KOPT-K1 (cell line): Measurements from ENCODE around the gene TTC24.

Source experiments
- H3K27ac ChIP-seq: fragments of 200-600 bp; sonication (generic); 2 replicates; pipeline ENCODE4 v1.5.1; 2016; ENCODE audit warnings: antibody characterized with exemption, mild to moderate bottlenecking, low read depth, low read length; ENCODE audit not compliant: poor library complexity, severe bottlenecking
- H3K36me3 ChIP-seq: fragments of 200-600 bp; sonication (generic); 2 replicates; pipeline ENCODE4 v1.5.1; 2017; ENCODE audit warnings: antibody characterized with exemption, mild to moderate bottlenecking, low read length, moderate library complexity; ENCODE audit not compliant: insufficient read depth
- H3K9me3 ChIP-seq: fragments of 200-600 bp; sonication (generic); 2 replicates; pipeline ENCODE4 v1.5.1; 2017; ENCODE audit warnings: antibody characterized with exemption, low read length, mild to moderate bottlenecking; ENCODE audit not compliant: insufficient read depth, poor library complexity, severe bottlenecking

TTC24 gene

GRCh38 chr1:156579472-156579871, at the start of gene TTC24:
TSS of gene TTC24 (plus strand) at chr1:156579723. CDS start at chr1:156581365, 1,642 bp downstream.
- no peak within 1 kb of the TSS for H3K27ac ChIP-seq
- H3K9me3 ChIP-seq, result no peaks in the 10 kb centered on the region
- H3K36me3 ChIP-seq, result peaks cover 2% of the 10 kb centered on the region; the same call in 1 of the 2 replicates

GRCh38 chr1:156530006-156530405, 49.5 kb upstream of the TTC24 start:
- Histone ChIP-seq H3K36me3 (peaks cover 67% of the 10 kb centered on the region; the same call in 1 of the 2 replicates), H3K9me3 (no peaks in the 10 kb centered on the region), H3K27ac (no peak overlapping the region)

- peaks cover 76% of the 10 kb centered on the region; the same call in 1 of the 2 replicates for H3K36me3 ChIP-seq
- H3K27ac ChIP-seq, result no peak overlapping the region
- no peaks in the 10 kb centered on the region for H3K9me3 ChIP-seq
These were observed 47.1 kb upstream of the TTC24 start for GRCh38 chr1:156532374-156532773.

- Histone ChIP-seq H3K27ac (no peak overlapping the region), H3K36me3 (peaks cover 75% of the 10 kb centered on the region; the same call in 1 of the 2 replicates), H3K9me3 (no peaks in the 10 kb centered on the region)
These were observed 45.8 kb upstream of the TTC24 start for GRCh38 chr1:156533568-156534220.

- Histone ChIP-seq H3K9me3 (no peaks in the 10 kb centered on the region), H3K36me3 (peaks cover 77% of the 10 kb centered on the region), H3K27ac (no peak overlapping the region)
These were observed 45.0 kb upstream of the TTC24 start for GRCh38 chr1:156534424-156535060.

- H3K27ac ChIP-seq, result no peak overlapping the region
- H3K9me3 ChIP-seq, result no peaks in the 10 kb centered on the region
- H3K36me3 ChIP-seq, result peaks cover 81% of the 10 kb centered on the region
These were observed 42.5 kb upstream of the TTC24 start for GRCh38 chr1:156537027-156537426.

- Histone ChIP-seq H3K27ac (no peak overlapping the region), H3K9me3 (no peaks in the 10 kb centered on the region), H3K36me3 (peaks cover 71% of the 10 kb centered on the region)
These were observed 40.6 kb upstream of the TTC24 start for GRCh38 chr1:156538711-156539440.

- Histone ChIP-seq H3K36me3 (peaks cover 61% of the 10 kb centered on the region), H3K9me3 (no peaks in the 10 kb centered on the region), H3K27ac (no peak overlapping the region)
These were observed 39.6 kb upstream of the TTC24 start for GRCh38 chr1:156539818-156540355.

GRCh38 chr1:156540955-156541354, 38.6 kb upstream of the TTC24 start:
- H3K9me3 ChIP-seq, result no peaks in the 10 kb centered on the region
- no peak overlapping the region for H3K27ac ChIP-seq
- H3K36me3 ChIP-seq, result peaks cover 56% of the 10 kb centered on the region

- Histone ChIP-seq H3K27ac (no peak overlapping the region), H3K36me3 (peaks cover 57% of the 10 kb centered on the region), H3K9me3 (no peaks in the 10 kb centered on the region)
These were observed 36.5 kb upstream of the TTC24 start for GRCh38 chr1:156543066-156543465.

GRCh38 chr1:156544592-156545102, 34.9 kb upstream of the TTC24 start:
- Histone ChIP-seq H3K9me3 (no peaks in the 10 kb centered on the region), H3K27ac (no peak overlapping the region), H3K36me3 (peaks cover 54% of the 10 kb centered on the region)

- H3K36me3 ChIP-seq, result peaks cover 55% of the 10 kb centered on the region
These were observed 33.3 kb upstream of the TTC24 start for GRCh38 chr1:156546267-156546666.

GRCh38 chr1:156547434-156547833, 32.1 kb upstream of the TTC24 start:
- H3K36me3 ChIP-seq, result peaks cover 59% of the 10 kb centered on the region
- no peaks in the 10 kb centered on the region for H3K9me3 ChIP-seq
- H3K27ac ChIP-seq, result no peak overlapping the region

More at GRCh38 chr1:156546267-156546666, 33.3 kb upstream of the TTC24 start:
- Histone ChIP-seq H3K9me3 (no peaks in the 10 kb centered on the region), H3K27ac (no peak overlapping the region)

GRCh38 chr1:156547982-156548381, 31.5 kb upstream of the TTC24 start:
- Histone ChIP-seq H3K27ac (no peak overlapping the region), H3K9me3 (no peaks in the 10 kb centered on the region), H3K36me3 (peaks cover 57% of the 10 kb centered on the region)

GRCh38 chr1:156549390-156549789, 30.1 kb upstream of the TTC24 start:
- no peak overlapping the region for H3K27ac ChIP-seq
- H3K9me3 ChIP-seq, result no peaks in the 10 kb centered on the region
- H3K36me3 ChIP-seq, result peaks cover 60% of the 10 kb centered on the region
